M059J (cell line): ENCODE data around the gene POLR2B. TPM values are rescaled to one million over a fixed set of nuclear protein-coding genes. Genes with fewer than 3 reads are reported as not detected.
"Not testable (repeated sequence)": the region's sequence is repeated elsewhere in the genome, so short reads cannot be mapped to it uniquely, and the experiment has no call there.

Source experiments
- DNase-seq: peaks from one replicate; pipeline ENCODE4 v3.0.0-alpha.2; 2012; ENCODE audit warnings: low read depth
- total RNA-seq: library from RNA; depleted of rRNA; stranded (reverse); fragments of >200 nt; shearing (Covaris generic); gene quantifications from 2 replicates; pipeline ENCODE4 v1.2.3, GENCODE V29; 2014; rRNA removed

Gene POLR2B
- 141 and 147 TPM in 2 replicates for total RNA-seq

DNA sequence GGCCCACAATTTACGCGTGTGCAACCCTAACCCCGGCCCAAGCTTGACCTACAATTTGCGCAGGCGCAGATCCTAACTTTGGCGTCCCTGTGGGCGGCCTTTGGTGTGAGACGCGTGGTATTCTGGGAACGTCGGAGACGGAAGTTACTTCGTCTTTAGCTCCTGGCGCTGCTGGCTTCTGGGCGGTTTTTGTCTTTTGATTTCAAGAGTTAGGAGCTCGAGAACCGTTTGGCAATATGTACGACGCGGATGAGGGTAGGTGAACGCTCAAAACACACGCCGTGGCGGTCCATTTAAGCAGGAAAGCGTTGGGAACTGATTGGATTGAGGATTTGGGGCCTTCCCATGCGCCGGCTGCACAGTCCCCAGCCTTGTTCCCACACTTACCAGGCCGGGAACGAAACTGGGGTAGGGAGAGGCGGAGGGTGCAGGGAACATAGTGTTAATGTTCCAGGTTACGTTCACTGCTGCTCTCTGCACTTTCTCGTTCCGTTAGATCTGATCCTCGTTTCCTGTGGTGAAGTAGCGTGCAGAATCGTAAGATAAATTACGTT is at the start of gene POLR2B:
Gene POLR2B (plus strand): TSS at position 147 of the 554 bp plus-strand sequence. CDS start 90 bp downstream, at position 237.
- DNase-seq = peak; percentile 91

- no peak for DNase-seq
These were observed 48.1 kb upstream of the POLR2B start for GRCh38 chr4:56930638-56931037.

DNA sequence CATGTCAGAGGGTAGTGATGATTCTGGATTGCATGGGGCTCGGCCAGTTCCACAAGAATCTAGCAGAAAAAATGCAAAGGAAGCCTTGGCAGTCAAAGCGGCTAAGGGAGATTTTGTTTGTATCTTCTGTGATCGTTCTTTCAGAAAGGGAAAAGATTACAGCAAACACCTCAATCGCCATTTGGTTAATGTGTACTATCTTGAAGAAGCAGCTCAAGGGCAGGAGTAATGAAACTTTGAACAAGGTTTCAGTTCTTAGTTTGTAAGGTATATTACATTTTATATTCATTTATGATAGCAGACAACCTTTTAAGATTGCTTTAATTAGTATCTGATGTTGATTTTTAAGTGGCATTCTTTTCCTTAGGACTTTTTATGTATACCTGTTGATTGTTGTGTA is 46.8 kb upstream of the POLR2B start:
- DNase-seq = no peak

- peak; percentile 90 for DNase-seq
These were observed 41.4 kb upstream of the POLR2B start for GRCh38 chr4:56937262-56937661.

- DNase-seq = not testable (repeated sequence)
These were observed 38.9 kb upstream of the POLR2B start for GRCh38 chr4:56939826-56940225.

DNA sequence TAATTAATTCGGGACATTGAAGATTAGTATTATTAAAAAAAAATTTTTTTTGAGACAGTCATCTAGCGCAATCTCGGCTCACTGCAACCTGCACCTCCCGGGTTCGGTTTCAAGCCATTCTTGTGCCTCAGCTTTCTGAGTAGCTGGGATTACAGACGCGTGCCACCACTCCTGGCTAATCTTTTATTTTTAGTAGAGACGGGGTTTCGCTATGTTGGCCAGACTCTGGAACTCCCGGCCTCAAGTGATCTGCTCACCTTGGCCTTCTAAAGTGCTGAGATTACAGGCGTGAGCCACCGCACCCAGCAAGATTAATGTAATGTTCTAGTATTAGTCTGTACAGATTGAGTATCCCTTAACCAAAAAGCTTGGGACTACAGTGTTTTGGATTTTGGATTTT is 38.3 kb upstream of the POLR2B start:
- DNase-seq = no peak

DNA sequence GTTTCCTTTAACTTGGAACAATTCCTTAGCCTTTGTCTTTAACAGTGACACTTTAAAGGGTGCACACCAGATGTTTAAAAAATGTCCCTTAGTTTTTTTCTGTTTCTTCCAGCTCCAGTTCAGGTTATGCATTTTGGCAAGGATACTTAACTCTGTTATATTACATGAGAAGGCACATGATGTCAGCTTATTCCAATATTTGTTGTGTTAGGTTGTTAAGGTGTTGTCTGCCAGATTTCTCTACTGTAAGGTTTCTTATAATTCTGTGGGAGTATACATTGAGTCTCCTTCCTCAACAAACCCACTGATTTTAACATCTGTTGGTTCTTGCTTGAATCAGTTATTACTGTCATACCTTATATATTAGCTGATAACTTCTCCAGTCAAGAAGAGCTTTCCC is 37.7 kb upstream of the POLR2B start:
- no peak for DNase-seq

GRCh38 chr4:56941403-56941802 is 37.3 kb upstream of the POLR2B start:
- no peak for DNase-seq

- no peak for DNase-seq
These were observed 24.8 kb upstream of the POLR2B start for GRCh38 chr4:56953680-56954520.

DNA sequence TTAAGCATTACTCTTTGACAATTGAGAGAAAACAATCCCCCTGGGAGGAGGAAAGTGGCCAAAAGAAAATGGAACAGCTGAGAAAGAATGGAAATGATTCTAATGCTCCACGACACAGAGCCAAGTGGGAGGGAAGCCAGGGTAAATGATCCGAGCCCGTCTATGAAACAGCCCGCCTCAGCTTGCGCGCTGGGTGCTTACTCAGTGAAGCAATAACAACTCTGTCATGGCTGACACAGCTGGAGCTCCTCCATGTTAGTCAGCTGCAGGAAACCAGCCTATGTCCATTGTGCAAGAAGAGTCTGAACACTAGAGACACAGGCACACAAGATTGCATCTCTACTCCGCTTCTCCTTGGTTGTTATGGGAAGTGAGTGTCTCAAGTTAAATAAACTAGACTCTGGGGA is 20.6 kb upstream of the POLR2B start:
- peak; percentile 77 for DNase-seq

DNA sequence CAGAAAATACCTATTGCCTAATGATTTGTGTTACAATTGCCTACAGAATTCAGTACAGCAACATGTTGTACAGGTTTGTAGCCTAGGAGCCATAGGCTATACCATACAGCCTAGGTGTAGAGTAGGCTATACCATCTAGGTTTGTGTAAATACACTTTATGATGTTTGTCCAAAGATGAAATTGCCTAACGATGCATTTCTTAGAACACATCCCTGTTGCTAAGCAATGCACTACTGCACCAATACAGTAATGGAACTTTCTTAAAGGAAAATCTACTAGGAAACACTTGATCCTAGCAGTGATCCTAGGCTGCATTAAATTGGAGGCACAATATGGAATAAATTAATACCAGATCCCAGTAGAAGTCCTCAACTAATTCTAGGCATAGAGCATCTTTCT is 19.6 kb upstream of the POLR2B start:
- no peak for DNase-seq

DNA sequence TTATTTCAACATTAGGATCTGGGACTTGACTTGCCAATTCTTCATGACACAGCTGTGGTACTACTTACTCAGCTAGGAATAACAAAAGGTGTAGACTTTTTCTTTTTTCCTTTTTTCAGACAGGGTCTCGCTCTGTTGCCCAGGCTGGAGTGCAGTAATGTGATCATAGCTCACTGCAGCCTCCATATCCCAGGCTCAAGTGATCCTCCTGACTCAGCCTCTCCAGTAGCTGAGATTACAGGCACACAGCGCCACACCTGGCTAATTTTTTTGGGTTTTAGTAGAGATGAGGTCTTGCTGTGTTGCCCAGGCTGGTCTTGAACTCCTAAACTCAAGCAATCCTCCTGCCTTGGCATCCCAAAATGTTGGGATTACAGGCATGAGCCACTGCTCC is 17.6 kb upstream of the POLR2B start:
- DNase-seq = no peak

- no peak for DNase-seq
These were observed 7.3 kb upstream of the POLR2B start for GRCh38 chr4:56971383-56971782.

GRCh38 chr4:56972389-56972788 is 6.3 kb upstream of the POLR2B start:
- no peak for DNase-seq

DNA sequence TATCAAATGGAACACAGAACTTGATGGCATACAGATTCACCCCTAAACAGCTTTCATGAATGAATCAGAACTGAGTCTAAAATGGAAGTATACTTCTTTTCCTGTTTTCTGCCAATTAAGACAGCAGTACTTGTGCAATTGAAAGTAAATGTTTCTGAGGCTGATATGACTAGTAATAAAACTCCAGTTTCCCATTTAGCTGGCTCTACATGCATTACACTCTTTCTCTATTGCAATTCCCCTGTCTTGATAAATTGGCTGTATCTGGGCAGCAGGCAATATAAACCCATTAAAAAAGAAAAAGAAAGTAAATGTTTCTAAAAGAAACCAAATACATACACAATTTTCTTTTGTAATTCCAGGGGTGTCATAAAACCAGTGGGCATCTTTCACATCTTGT is 5.9 kb upstream of the POLR2B start:
- no peak for DNase-seq

DNA sequence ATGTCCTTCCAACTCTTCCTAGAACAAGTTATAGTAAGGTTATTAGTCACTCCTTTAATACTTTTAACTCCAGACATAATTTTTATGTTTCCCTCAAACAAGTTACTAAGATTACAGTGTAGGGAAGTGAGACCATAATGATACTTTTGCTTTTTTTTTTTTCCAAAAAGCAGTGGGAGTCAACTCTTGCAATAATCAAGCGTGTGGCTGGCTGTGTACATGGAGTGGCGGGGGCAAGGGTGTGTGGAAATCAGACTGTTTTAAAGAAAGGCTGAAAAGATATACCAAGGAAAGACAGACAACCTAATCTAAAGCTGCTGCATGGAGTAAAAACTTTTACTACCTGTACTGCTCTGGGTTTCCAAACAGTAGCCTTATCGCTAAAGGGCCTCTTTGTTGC is 5.4 kb upstream of the POLR2B start:
- no peak for DNase-seq

GRCh38 chr4:56976283-56976836 is 2.3 kb upstream of the POLR2B start:
- peak; percentile 16 for DNase-seq

GRCh38 chr4:56976837-56977320 is 1.8 kb upstream of the POLR2B start:
- no peak for DNase-seq

DNA sequence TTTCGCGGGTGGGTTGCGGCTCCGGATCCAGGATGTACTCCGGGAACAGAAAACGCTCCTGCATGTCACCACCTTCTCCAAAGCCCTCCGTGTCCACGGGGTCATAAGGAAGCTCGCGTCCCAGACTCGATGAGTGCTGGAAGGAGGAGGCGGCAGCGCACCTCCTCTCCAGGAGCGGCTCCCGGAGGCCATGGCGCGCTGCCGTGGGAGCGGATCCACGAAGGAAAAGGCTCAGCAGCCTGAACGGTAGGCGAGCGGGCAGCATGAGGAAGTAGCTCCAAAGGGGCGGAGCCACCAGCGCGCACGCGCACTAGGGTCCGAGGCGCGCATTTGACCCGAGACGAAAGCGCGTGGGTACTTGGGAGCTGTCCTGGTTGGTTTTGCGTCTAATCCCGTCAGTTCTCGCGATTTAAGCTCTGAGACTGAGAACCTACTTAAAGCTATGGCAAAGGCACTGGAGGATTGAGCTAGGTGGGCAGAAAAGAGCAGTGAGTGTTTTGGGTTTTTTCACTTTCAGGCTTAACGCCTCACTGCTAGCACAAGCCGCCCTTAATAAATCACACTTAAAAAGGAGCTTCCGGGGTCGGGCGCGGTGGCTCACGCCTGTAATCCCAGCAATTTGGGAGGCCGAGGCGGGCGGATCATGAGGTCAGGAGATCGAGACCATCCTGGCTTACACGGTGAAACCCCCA is 1.2 kb upstream of the POLR2B start, which contains the start of gene NOA1:
Gene NOA1 (minus strand): TSS at position 286 of the 692 bp plus-strand sequence. CDS start 21 bp downstream, at position 265.
- DNase-seq = peak; percentile 98

GRCh38 chr4:56979421-56980072 is 851 bp downstream of the POLR2B start:
- no peak for DNase-seq

DNA sequence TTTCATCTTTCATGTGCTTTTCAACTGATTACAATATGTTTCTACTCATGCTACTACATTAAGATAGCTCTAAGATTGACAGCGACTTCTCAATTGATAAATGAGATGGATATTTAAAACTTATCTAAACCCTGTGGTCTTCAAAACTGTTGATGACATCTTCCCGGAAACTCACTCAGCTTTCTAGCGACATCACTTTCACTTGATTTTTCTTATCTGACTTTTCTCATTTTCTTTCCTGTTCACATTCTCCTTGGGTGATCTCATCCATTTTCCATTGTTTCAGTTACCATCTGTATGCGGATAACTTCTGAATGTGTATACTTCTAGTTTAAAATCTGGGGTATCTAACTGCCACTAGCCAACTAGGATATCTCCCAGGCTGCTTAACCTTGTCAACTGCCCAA is 3.1 kb downstream of the POLR2B start:
- DNase-seq = peak; percentile 45

- DNase-seq = no peak
These were observed 7.5 kb downstream of the POLR2B start for GRCh38 chr4:56986192-56986591.
